ENCODE data around the gene TSPAN14.
"Not testable (repeated sequence)": the region's sequence is repeated elsewhere in the genome, so short reads cannot be mapped to it uniquely, and the experiment has no call there.

Gene TSPAN14

DNA sequence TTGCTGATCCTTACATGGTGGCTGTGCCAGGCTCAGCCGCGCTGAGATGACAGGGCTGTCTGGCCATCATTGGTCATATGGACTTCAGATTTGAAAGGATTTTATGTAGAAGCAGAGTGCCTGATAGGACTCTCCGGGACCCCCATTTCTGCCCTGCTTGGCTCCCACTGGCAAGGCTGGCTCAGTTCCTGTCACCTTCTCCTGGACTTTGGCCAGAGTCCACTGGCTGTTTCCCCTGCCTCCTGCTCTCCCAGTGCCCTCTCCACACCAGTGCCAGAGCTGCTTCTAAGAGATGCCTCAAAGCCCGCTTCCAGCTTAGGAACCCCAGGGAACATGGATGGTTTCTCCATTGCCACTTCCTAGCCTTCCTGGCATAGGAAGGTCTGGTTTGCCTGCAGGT lies 78.5 kb downstream of the TSPAN14 start:
- Histone ChIP-seq H3K36me3 (ENCODE audit: low read depth) (no peaks in the 10 kb centered on the region), H3K9me3 (ENCODE audit: severe bottlenecking) (no peaks in the 10 kb centered on the region), H3K27ac (ENCODE audit: poor library complexity, severe bottlenecking) (no peak overlapping the region), H3K4me1 (ENCODE audit: insufficient read depth, poor library complexity, severe bottlenecking) (peaks cover 5% of the 10 kb centered on the region), H3K4me3 (ENCODE audit: severe bottlenecking) (no peak overlapping the region), H3K27me3 (ENCODE audit: insufficient read depth, poor library complexity, severe bottlenecking) (no peaks in the 10 kb centered on the region)
- ATAC-seq (ENCODE audit: low read depth): no peak
- TF ChIP-seq, protein P1, sequence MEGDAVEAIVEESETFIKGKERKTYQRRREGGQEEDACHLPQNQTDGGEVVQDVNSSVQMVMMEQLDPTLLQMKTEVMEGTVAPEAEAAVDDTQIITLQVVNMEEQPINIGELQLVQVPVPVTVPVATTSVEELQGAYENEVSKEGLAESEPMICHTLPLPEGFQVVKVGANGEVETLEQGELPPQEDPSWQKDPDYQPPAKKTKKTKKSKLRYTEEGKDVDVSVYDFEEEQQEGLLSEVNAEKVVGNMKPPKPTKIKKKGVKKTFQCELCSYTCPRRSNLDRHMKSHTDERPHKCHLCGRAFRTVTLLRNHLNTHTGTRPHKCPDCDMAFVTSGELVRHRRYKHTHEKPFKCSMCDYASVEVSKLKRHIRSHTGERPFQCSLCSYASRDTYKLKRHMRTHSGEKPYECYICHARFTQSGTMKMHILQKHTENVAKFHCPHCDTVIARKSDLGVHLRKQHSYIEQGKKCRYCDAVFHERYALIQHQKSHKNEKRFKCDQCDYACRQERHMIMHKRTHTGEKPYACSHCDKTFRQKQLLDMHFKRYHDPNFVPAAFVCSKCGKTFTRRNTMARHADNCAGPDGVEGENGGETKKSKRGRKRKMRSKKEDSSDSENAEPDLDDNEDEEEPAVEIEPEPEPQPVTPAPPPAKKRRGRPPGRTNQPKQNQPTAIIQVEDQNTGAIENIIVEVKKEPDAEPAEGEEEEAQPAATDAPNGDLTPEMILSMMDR (IDR thresholded peaks at IDR 0.05; ENCODE audit: poor library complexity, severe bottlenecking): no peak
- no peak for DNase-seq (ENCODE audit: low spot score)

GRCh38 chr10:80534059-80534458 lies 79.9 kb downstream of the TSPAN14 start:
- not testable (repeated sequence) for ATAC-seq (ENCODE audit: low read depth); H3K36me3 ChIP-seq (ENCODE audit: low read depth); H3K9me3 ChIP-seq (ENCODE audit: severe bottlenecking); H3K4me3 ChIP-seq (ENCODE audit: severe bottlenecking); H3K27me3 ChIP-seq (ENCODE audit: insufficient read depth, poor library complexity, severe bottlenecking); H3K27ac ChIP-seq (ENCODE audit: poor library complexity, severe bottlenecking); DNase-seq (ENCODE audit: low spot score); H3K4me1 ChIP-seq (ENCODE audit: insufficient read depth, poor library complexity, severe bottlenecking)

GRCh38 chr10:80534646-80535045 lies 80.5 kb downstream of the TSPAN14 start:
- not testable (repeated sequence) for H3K4me1 ChIP-seq (ENCODE audit: insufficient read depth, poor library complexity, severe bottlenecking); H3K27me3 ChIP-seq (ENCODE audit: insufficient read depth, poor library complexity, severe bottlenecking); DNase-seq (ENCODE audit: low spot score); H3K36me3 ChIP-seq (ENCODE audit: low read depth); H3K9me3 ChIP-seq (ENCODE audit: severe bottlenecking); ATAC-seq (ENCODE audit: low read depth); H3K27ac ChIP-seq (ENCODE audit: poor library complexity, severe bottlenecking); H3K4me3 ChIP-seq (ENCODE audit: severe bottlenecking)

- TF ChIP-seq, protein P1 (IDR thresholded peaks at IDR 0.05; ENCODE audit: poor library complexity, severe bottlenecking): peak; percentile 67
- peak overlapping the region; percentile 24 for H3K4me3 ChIP-seq (ENCODE audit: severe bottlenecking)
- no peaks in the 10 kb centered on the region for H3K9me3 ChIP-seq (ENCODE audit: severe bottlenecking)
- H3K27ac ChIP-seq (ENCODE audit: poor library complexity, severe bottlenecking): no peak overlapping the region
- H3K27me3 ChIP-seq (ENCODE audit: insufficient read depth, poor library complexity, severe bottlenecking): no peaks in the 10 kb centered on the region
- peaks cover 13% of the 10 kb centered on the region for H3K4me1 ChIP-seq (ENCODE audit: insufficient read depth, poor library complexity, severe bottlenecking)
- peak; percentile 72 for ATAC-seq (ENCODE audit: low read depth)
- DNase-seq (ENCODE audit: low spot score): no peak
- H3K36me3 ChIP-seq (ENCODE audit: low read depth): no peaks in the 10 kb centered on the region
Observed at GRCh38 chr10:80535671-80536360, 81.7 kb downstream of the TSPAN14 start.

- Histone ChIP-seq H3K36me3 (ENCODE audit: low read depth) (no peaks in the 10 kb centered on the region), H3K4me3 (ENCODE audit: severe bottlenecking) (peak overlapping the region; percentile 24), H3K27ac (ENCODE audit: poor library complexity, severe bottlenecking) (no peak overlapping the region), H3K27me3 (ENCODE audit: insufficient read depth, poor library complexity, severe bottlenecking) (no peaks in the 10 kb centered on the region), H3K4me1 (ENCODE audit: insufficient read depth, poor library complexity, severe bottlenecking) (peaks cover 13% of the 10 kb centered on the region), H3K9me3 (ENCODE audit: severe bottlenecking) (no peaks in the 10 kb centered on the region)
- ATAC-seq (ENCODE audit: low read depth) (no peak), DNase-seq (ENCODE audit: low spot score) (no peak)
- TF ChIP-seq, protein P1 (IDR thresholded peaks at IDR 0.05; ENCODE audit: poor library complexity, severe bottlenecking): no peak
Observed at GRCh38 chr10:80536361-80536835, 82.3 kb downstream of the TSPAN14 start.
